ENCODE results near the gene NRXN3.

DNA sequence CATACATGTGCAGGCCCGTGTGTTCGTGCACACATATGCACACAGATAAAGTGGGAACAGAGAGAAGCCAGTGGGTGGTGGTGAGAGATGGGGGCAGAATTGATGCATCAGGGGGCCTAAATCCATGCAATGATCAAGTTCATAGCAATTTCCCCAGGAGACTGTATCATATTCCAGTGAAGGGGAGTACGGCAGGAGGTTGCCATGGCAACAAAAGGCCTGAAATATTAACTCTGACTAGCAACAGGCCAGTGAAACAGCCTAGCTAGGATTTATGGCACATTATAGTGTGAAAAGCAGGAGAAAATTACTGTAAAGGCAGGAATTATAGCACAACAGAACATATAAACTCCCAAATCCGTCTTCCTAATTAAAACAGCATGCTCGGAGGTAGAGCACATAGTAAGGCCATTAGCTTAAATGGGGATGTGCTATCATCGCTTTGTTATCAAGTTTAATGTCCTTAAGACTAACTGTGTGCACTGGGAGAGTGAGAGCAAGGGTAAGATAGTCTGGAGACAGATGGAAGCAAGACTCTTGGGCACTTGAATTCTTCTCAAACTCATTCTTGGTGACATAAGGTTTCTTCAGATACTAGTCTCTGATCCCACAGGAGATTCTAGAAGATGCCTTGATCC lies 1234.8 kb downstream of the NRXN3 start:
- TF ChIP-seq, protein P1, sequence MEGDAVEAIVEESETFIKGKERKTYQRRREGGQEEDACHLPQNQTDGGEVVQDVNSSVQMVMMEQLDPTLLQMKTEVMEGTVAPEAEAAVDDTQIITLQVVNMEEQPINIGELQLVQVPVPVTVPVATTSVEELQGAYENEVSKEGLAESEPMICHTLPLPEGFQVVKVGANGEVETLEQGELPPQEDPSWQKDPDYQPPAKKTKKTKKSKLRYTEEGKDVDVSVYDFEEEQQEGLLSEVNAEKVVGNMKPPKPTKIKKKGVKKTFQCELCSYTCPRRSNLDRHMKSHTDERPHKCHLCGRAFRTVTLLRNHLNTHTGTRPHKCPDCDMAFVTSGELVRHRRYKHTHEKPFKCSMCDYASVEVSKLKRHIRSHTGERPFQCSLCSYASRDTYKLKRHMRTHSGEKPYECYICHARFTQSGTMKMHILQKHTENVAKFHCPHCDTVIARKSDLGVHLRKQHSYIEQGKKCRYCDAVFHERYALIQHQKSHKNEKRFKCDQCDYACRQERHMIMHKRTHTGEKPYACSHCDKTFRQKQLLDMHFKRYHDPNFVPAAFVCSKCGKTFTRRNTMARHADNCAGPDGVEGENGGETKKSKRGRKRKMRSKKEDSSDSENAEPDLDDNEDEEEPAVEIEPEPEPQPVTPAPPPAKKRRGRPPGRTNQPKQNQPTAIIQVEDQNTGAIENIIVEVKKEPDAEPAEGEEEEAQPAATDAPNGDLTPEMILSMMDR (conservative IDR thresholded peaks at IDR 0.05; ENCODE audit: low read length): no peak
- no peak for TF ChIP-seq EZH2phosphoT487 (IDR thresholded peaks at IDR 0.05; ENCODE audit: borderline replicate concordance, low read depth, low read length)
